Stimulated activated CD4-positive, alpha-beta T cell treated with anti-CD3 and anti-CD28 coated beads, Interleukin-1b, Interleukin-23, amount 100 ng/mL, for 24 hours (primary cell): ENCODE measurements around the gene STOML1.
A peak's percentile ranks its signal among the peaks of the same experiment; 100 is the strongest.

ENCODE experiments used
- DNase-seq, 4 experiments: peaks; one replicate each; pipeline ENCODE4 v3.0.0-alpha.2; 2020; ENCODE audit warnings: low read depth in 4 of 4, low spot score in 1 of 4

Gene STOML1

GRCh38 chr15:73991726-73992593, at the start of gene STOML1:
Gene STOML1, minus strand, starts transcription at chr15:73992295. Its CDS starts 72 bp downstream, at chr15:73992223.
- DNase-seq, result peak; percentile 91 to 95 (median 94)

GRCh38 chr15:74041311-74041756, 49.2 kb upstream of the STOML1 start:
- DNase-seq, result no peak

- no peak for DNase-seq
Measured at GRCh38 chr15:74040109-74040850, 48.2 kb upstream of the STOML1 start.

- no peak for DNase-seq
Measured at GRCh38 chr15:74039656-74040010, 47.5 kb upstream of the STOML1 start.

GRCh38 chr15:74038707-74039655, 46.9 kb upstream of the STOML1 start:
- DNase-seq, result no peak

- DNase-seq, result no peak
Measured at GRCh38 chr15:74037171-74038117, 45.3 kb upstream of the STOML1 start.

GRCh38 chr15:74036271-74037170, 44.4 kb upstream of the STOML1 start:
- no peak for DNase-seq

- DNase-seq, result no peak
Measured at GRCh38 chr15:74035121-74036017, 43.3 kb upstream of the STOML1 start.

- no peak for DNase-seq
Measured at GRCh38 chr15:74034206-74034755, 42.2 kb upstream of the STOML1 start.

- DNase-seq, result no peak
Measured at GRCh38 chr15:74032606-74033561, 40.8 kb upstream of the STOML1 start.

- no peak for DNase-seq
Measured at GRCh38 chr15:74032046-74032445, 40.0 kb upstream of the STOML1 start.

GRCh38 chr15:74028646-74029045, 36.6 kb upstream of the STOML1 start:
- no peak for DNase-seq

- no peak for DNase-seq
Measured at GRCh38 chr15:74027688-74028087, 35.6 kb upstream of the STOML1 start.

- no peak for DNase-seq
Measured at GRCh38 chr15:74025436-74025835, 33.3 kb upstream of the STOML1 start.

GRCh38 chr15:74024687-74025086, 32.6 kb upstream of the STOML1 start:
- no peak for DNase-seq

- no peak for DNase-seq
Measured at GRCh38 chr15:74022706-74023470, 30.8 kb upstream of the STOML1 start.
